ENCODE results near the gene RHBDL2.
"Not testable (repeated sequence)": the region's sequence is repeated elsewhere in the genome, so short reads cannot be mapped to it uniquely, and the experiment has no call there.

DNA sequence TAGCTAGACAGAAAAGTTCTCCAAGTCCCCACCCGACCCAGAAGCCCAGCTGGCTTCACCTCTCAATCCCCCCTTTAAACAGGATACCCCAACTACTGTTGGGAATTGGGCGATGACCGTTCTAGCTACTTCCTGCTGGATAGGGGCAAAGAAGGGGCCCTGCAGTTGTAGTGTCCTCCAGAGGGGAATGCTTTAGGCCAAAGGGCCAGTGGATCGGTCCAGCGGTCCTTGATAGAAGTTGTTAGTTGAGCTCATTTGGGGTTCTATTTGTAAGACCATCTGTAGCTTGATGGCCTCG lies 36.6 kb upstream of the RHBDL2 start:
- not testable (repeated sequence) for TF ChIP-seq SPI1 (IDR thresholded peaks at IDR 0.05; ENCODE audit: borderline replicate concordance, low read depth, low read length); SMAD3 (CRISPR knock-in tag; conservative IDR thresholded peaks at IDR 0.05); CTCF (IDR thresholded peaks at IDR 0.05 in 2 of 3, conservative IDR thresholded peaks at IDR 0.05 in 1 of 3; ENCODE audit: insufficient read depth in 2 of 3, low read depth in 1 of 3, low read length in 3 of 3); MAFK (IDR thresholded peaks at IDR 0.05; ENCODE audit: low read length); ZNF263 (CRISPR knock-in tag; IDR thresholded peaks at IDR 0.05; ENCODE audit: borderline replicate concordance); NR2F6 (CRISPR knock-in tag; IDR thresholded peaks at IDR 0.05); KDM2B (CRISPR knock-in tag; IDR thresholded peaks at IDR 0.05)

All from K562 (cell line).